A549 (cell line): ENCODE measurements around the gene KIF20B.

Experiments
- CEBPB ChIP-seq, 2 experiments: fragments of >200 bp in 1 of 2; sonication (Bioruptor Twin) in 1 of 2; formaldehyde crosslinking in 1 of 2; IDR thresholded peaks; 2 replicates each; pipeline ENCODE4 v1.6.1; 2012 to 2016
- CTCF ChIP-seq: fragments of >200 bp; sonication (Bioruptor Twin); formaldehyde crosslinking; IDR thresholded peaks from 3 replicates; pipeline ENCODE4 v1.5.1; 2016
- HES2 ChIP-seq: fragments of >200 bp; sonication (Bioruptor Twin); formaldehyde crosslinking; IDR thresholded peaks from 2 replicates; pipeline ENCODE4 v1.6.1; 2016
- JUNB ChIP-seq: fragments of >200 bp; sonication (Bioruptor Twin); formaldehyde crosslinking; IDR thresholded peaks from 2 replicates; pipeline ENCODE4 v1.6.1; 2016
- SMC3 ChIP-seq: fragments of >200 bp; sonication (Bioruptor Twin); formaldehyde crosslinking; IDR thresholded peaks from 3 replicates; pipeline ENCODE4 v1.6.1; 2018; ENCODE audit warnings: inconsistent platforms

- no peak for TF ChIP-seq CTCF
- no peak for TF ChIP-seq CEBPB (IDR thresholded peaks at IDR 0.05)
- TF ChIP-seq SMC3 = no peak
- no peak for TF ChIP-seq JUNB
- no peak for TF ChIP-seq HES2
Measured at GRCh38 chr10:89679986-89680385, 21.4 kb upstream of the KIF20B start.
